Measurements from ENCODE around the gene CAMK4.
"Not testable (repeated sequence)": the region's sequence is repeated elsewhere in the genome, so short reads cannot be mapped to it uniquely, and the experiment has no call there.

CAMK4 gene

DNA sequence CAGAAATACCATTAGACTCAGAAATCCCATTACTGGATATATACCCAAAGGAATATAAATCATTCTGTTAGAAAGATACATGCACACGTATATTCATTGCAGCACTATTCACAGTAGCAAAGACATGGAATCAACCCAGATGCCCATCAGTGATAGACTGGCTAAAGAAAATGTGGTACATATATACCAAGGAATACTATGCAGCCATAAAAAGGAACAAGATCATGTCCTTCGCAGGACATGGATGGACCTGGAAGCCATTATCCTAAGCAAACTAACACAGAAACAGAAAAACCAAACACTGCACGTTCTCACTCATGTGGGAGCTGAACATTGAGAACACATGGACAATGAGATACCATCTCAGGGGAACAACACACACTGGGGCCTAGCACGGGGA lies 33.4 kb downstream of the CAMK4 start:
- DNase-seq (ENCODE audit: low spot score) = not testable (repeated sequence)

DNA sequence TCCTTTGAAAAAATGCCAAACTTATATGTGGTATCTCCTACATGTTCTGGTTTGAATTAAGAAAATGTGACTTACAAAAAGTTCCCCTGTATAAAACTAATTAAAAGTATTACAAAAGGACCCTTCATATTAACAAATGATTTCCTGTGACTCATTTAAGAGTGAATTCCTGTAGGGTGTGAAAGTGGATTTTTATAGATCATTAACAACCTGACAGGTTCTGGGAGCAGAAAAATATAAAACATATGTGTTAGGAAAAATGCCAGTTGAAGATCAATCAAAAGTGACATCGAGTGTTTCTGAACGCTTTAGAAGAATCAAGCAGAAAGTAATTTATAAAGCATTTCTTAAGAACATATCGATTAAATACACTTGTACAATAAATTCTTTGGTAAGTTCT lies 35.5 kb downstream of the CAMK4 start:
- no peak for DNase-seq (ENCODE audit: low spot score)

DNA sequence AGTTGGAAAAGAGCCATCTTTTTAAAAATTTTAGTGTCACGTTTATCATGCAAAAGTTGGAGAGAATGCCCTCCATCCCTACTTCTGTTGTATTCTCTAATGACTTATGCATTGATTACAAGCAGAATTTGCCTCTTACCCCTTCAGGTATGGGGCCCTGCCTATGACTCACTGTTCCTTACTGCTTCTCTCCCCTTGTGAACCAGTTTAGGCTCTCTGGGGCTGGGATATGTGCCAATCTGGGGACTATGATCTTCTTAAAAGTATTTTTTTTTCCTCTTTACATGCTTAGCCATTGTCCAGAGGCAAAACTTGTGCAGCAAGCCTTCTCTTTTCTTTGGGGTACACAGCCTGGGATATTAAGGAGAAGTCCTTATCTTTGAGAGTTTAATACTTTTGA lies 37.4 kb downstream of the CAMK4 start:
- no peak for DNase-seq (ENCODE audit: low spot score)

DNA sequence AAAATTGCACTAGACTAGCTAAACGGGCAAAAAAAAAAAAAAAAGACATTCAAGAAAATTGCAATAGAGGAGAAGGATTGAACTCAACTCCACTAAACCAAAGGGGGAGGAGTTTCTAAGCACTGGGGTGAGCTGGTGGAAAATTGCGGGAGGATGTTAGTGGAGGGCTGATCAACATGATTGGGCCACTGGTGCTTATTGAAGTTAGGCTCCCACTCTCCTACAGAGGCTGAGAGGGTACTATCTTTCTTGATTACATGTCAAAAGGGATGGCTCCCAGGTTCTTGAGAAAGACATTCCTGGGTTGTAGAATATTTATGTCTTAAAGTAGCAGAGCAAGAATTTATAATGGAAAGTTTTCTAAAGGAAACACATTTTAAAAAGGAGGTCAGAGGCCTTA lies 38.0 kb downstream of the CAMK4 start:
- DNase-seq (ENCODE audit: low spot score) = no peak

DNA sequence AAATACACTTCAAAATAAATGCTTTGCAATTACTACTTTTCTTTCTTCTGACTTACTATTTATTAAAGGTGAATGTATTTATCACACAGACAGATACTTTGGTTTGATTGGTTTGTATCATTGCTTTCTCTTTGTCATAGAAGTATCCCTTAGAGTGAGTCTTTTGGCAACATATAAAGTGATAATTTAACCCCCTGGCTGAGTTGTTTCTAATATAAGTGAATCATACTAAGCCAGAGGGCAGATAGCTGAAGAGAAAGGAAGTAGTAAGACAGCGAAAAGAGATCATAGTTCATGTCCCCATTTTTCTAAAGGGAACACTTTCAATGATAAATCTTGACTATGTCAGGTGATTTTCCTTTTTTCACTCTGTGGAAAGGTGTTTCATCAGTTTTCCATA lies 38.6 kb downstream of the CAMK4 start:
- no peak for DNase-seq (ENCODE audit: low spot score)

DNA sequence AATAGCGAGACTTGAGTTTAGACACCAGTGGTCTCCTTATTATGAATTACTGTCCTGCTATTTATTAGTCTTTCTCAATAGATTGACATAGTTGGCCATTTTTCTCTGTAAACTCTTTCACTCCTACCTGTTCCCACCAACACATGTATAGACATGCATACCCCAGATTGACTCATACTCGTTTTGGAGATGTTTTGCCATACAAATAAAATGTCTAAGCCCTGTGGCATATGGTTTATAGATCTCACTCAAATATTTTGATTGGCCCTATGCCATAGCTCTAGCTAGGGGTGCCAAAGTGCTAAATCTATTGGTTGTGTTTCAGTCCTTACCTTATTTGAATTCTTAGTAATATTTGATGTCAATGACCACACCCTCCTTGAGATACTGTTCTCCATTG lies 42.3 kb downstream of the CAMK4 start:
- no peak for DNase-seq (ENCODE audit: low spot score)

DNA sequence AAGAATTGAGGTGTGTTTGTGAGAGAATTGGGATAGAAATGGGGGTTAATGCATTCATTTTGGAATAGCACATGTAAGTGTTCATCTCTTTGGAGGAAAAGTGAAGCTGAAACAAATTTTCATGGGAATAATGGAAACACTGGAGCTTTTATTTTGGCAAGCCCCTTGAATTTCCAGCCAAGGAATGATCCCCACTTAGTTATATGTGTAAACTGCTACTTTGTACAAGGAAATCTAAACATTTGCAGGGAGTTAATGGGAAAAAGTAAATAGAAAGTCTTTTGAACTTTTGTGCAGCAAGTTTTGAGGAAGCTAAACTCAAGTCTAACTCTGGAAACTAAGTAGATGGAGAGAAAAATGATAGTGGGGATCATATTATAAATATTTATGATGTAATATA lies 44.1 kb downstream of the CAMK4 start:
- no peak for DNase-seq (ENCODE audit: low spot score)

DNA sequence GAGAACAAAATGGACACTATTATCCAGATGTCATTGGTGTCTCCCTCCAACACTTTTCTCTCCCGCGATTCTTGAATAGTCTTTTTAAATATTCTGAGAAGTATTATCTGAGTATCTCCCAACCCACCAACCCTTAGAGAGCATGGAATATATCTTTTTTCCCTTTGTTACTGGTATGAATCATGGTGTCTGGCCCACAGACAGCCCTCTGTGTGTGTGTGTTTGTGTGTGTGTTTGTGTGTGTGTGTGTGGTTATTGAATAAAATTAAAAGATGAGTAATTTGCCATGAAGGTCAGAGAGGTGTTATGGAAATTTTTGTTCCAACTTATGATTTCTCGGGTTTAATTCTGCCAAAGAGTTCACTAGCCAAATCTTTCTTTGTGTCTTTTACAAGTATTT lies 47.7 kb downstream of the CAMK4 start:
- no peak for DNase-seq (ENCODE audit: low spot score)

DNA sequence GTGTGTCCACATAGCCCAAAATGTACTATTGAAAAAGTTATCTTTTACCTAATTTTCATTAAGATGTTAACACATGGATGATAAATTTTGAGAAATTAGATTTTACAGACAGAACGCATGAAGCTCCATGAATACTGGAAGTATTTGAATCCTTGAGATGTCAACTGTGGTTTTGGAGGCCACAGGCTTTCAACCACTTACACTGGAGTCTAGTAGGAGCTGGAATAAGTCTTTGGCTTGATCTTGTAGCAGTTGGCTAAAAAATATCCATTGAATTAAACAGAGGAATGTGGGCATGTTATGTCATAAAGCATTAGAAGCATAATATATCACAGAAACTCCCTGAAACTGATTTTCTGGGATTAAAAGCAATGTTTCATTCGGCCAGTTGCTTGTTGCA lies 52.9 kb downstream of the CAMK4 start:
- DNase-seq (ENCODE audit: low spot score) = no peak

DNA sequence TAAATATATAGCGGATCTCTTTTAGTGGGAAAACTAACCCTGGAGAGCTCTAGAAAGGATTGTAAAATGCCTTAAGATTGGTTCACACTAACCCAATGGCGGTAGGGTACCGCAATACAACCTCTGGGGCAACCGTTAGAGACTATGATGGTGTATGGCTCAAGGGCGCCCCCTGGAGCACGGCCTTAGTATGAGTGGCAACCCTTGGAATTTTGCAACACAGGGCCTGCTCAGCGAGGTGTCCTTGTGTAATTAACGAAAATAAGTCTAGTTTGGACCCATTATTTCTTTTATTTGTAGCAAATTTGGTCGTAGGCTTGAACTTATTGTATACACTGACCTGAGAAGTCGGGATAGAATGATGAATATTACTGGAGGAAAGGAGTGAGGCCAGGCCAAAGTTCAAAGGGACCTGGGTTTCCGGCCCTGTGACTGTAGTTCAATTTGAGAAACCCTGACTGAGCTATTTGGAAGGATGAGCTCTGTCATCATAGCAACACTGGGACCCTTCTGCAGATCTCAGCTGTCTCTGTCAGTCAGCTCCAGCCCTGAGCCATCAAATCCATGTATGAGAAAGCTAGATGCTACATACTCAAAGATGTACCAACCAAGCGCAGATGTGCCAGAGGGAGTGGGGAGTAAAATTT lies 54.8 kb downstream of the CAMK4 start:
- DNase-seq (ENCODE audit: low spot score) = peak; percentile 57

DNA sequence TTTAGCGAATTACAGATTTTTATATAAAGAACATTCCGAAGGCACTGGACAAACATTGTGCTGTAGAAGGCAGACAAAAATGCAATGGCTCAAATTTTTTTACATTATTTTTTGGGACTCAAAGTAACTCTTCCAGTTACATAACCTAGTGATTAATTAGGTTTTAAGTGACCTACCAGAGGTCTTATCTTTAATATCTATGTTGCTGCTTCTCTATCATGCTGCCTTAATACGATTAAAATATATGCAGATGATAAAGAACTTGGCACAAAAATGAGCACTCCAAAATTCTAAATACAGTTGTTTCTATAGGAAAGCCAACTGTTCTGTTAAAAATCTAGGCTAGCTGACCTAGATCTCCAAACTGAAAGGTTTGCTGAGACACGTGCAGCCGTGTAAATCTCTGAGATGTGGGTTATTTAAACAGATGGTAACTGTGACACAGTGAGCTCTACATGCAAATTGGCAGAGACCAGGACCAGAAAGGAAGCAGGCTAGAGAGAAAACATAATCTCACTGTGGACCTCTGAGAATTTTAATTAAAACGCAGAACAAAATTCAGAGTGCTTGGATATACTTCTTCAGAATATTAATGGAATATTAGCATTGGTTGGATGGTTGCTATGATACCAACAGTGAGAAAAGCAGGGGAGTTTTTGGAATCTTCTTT lies 56.2 kb downstream of the CAMK4 start:
- no peak for DNase-seq (ENCODE audit: low spot score)

DNA sequence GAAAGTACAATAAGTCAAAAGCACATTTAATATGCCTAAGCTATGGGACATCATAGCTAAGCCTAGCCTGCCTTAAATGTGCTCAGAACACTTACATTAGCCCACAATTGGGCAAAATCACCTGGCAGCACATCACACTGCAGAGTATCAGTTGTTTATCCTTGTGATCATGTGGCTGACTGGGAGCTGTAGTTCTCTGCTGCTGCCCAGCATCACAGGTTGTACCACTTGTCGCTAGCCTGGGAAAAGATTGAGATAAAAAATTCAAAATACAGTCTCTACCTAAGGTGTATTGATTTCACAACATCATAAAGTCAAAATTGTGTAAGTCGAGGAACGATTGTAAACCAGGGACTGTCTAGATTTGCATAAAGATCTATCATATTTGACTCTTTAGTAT lies 58.6 kb downstream of the CAMK4 start:
- no peak for DNase-seq (ENCODE audit: low spot score)

DNA sequence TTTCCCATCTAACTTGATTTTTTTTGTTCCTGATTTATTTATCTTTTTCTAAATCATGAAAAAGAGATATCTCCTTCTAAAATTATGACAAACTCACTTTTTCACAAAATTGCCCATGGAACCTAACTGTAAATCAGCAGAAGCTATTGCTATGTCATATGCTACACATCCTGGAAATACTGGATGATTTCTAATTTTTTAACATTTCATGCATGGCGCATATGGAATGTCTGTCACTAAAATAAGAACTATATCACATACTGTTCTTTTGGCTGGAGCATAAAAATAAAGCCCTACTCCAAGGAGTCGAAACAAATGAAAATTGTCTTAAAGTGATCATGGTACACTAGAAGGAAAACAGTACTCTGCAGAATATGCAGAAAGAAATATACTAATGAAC lies 60.6 kb downstream of the CAMK4 start:
- no peak for DNase-seq (ENCODE audit: low spot score)

DNA sequence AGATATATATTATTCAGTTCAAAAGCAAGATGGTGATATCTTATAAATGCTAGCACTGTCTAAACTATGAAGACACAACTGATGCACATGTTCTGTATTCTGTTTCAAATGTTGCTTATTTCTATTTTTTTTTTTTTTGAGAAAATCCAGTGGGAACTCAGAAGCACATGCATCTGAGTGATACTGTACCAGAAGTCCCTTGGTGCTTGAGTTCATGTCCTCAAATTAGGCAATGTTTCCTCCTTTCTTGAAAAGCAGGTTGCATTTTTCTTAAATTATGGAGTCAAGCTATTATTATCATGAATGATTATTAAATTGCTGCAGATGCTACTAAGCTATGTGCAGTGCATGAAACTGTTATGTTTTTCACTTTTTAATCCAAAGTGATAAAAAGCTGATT lies 70.4 kb downstream of the CAMK4 start:
- DNase-seq (ENCODE audit: low spot score) = no peak

DNA sequence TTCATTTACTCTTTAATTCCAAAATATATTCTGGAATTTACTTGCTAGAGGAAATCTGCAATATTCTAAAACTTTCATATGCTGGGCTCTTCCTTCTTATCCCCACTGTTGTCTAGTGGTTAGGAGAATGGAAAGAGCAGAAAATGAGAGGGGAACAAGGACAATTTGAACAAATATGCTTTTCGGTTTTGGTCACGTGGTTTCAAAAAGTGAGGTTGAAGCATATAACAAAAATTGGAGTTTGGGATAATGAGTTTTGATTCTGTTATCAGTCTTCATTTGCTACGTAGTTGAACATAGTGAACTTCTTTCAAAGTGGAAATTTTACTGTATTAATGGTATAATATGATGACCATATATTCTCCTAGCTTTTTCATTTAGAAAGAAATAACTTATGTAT lies 71.5 kb downstream of the CAMK4 start:
- DNase-seq (ENCODE audit: low spot score) = no peak

DNA sequence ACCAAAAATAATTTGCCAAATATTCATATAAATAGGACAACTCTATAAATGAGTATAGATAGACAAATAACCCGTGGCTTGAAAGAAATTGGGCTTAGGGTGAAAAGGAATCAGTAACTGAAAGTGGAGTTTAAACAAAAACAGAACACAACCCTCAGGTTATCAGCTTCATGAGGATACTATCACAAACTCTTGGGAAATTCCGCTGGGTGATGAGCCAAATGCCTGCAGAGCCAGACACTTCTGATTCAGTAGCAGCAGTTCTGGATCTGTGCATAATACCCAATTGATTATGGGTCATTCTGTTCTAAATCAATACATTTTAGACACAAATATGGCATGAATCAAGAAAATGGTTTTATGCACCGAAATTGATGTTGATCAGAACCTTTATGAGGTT lies 72.4 kb downstream of the CAMK4 start:
- no peak for DNase-seq (ENCODE audit: low spot score)

DNA sequence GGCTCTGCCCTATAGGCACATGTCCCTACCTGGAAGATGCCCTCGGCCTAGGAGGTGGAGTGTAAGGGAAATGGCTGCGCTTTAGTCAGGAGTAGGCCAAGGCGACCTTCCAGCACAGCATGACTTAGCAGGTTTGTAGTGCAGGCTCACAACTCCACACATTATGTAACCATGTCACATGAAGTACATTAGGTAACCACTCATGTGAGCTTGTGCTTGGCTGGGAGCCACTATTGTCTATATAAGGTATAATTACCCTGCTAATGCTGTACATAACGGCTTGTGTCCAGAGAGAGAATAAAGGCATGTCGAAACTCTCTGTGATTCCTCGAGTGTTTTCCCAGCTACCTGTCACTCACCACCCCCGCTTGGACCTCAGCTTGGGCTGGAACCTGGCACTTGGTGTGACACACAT lies 74.9 kb downstream of the CAMK4 start:
- peak; percentile 1 for DNase-seq (ENCODE audit: low spot score)

DNA sequence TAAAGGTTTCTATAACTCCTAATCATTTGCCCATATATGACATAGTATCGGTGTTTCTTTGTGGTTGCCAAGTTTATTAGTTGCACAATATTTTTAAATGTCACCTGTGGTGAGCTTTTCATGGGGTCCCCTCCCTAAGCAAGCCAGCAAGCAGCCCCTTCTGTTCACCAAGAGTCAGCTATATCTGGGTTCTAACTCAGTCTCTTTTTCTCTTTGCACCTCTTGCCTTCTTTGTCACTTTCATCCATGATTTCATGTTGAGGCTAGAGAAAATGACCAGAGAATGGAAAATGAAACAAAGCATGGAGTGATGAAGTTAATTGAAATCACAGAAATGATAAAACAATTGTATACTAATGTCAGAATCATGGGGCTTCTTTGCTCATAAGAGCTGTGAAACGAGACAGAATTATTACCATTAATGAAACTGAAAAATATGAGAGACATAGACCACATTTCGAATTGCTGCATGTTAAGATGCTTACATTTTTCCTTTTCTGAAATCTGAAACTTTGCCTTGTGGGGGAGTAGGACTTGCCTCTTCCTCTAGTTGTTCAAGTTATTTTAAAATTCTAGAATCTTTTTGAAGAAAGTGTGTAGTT lies 75.7 kb downstream of the CAMK4 start:
- no peak for DNase-seq (ENCODE audit: low spot score)

DNA sequence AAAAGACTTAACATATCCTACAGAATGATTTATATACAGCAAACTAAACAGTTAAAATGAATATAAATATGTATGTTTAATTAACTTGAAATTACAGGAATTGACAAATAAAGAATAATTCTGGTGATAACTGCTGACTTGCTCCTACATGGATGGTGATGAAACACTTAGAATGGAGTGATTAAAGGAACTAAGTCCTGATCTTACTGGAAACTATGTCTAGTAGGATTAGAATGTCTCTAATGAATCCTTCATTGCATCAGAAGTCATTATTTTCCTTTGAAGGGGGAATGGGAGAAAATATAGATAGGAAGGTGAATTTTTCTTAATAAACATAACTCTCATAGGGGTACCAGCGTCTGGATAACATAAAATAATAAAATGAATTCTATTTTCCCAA lies 77.1 kb downstream of the CAMK4 start:
- DNase-seq (ENCODE audit: low spot score) = no peak

DNA sequence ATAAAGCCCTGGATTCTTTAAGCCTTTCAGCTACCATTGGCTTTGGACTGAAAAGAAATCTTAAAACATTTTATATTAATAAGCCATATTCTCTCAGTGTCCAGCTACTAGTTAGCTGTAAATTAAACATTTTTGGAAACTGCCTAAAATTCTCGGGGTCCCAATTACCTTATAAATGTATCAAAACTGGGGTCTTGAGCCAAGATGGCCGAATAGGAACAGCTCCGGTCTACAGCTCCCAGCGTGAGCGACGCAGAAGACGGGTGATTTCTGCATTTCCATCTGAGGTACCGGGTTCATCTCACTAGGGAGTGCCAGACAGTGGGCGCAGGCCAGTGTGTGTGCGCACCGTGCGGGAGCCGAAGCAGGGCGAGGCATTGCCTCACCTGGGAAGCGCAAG lies 77.9 kb downstream of the CAMK4 start:
- not testable (repeated sequence) for DNase-seq (ENCODE audit: low spot score)

DNA sequence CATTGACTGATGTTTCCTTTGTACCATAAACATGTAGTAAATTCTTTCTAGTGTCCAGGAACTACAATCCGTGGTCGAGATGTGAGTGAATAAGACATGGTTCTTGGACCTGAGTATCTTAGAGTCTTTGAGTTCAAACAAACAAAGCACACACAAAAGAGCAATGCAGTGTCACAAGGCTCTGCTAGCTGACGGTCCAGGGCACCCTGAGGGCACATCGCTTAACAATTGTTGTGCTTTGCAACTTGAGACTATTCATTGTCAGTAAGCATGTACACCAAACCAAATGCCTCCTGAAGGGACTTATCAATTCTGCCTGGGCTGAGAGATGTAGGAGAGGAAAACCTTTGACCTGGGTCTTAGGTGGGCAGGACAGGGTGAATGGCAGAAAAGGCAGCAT lies 84.8 kb downstream of the CAMK4 start:
- no peak for DNase-seq (ENCODE audit: low spot score)

DNA sequence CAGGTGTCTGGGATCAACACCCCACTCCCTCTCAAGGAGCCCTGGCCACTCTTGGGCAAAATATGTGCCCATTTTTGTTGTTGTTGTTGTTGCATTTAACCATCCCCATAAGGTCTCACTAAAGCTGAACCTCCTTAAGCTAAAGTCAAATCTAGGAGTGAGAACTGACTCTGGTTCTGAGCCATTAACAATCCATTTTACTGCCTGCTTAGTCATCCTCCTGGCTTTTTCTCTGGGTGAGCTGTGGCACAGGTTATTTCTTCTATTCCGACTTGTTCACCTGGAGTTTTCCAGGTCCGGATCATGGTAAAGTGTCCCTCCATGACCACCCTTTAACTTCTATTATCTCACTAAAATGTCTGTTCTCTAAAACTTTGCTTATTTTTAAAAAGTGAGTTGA lies 85.2 kb downstream of the CAMK4 start:
- DNase-seq (ENCODE audit: low spot score) = no peak

DNA sequence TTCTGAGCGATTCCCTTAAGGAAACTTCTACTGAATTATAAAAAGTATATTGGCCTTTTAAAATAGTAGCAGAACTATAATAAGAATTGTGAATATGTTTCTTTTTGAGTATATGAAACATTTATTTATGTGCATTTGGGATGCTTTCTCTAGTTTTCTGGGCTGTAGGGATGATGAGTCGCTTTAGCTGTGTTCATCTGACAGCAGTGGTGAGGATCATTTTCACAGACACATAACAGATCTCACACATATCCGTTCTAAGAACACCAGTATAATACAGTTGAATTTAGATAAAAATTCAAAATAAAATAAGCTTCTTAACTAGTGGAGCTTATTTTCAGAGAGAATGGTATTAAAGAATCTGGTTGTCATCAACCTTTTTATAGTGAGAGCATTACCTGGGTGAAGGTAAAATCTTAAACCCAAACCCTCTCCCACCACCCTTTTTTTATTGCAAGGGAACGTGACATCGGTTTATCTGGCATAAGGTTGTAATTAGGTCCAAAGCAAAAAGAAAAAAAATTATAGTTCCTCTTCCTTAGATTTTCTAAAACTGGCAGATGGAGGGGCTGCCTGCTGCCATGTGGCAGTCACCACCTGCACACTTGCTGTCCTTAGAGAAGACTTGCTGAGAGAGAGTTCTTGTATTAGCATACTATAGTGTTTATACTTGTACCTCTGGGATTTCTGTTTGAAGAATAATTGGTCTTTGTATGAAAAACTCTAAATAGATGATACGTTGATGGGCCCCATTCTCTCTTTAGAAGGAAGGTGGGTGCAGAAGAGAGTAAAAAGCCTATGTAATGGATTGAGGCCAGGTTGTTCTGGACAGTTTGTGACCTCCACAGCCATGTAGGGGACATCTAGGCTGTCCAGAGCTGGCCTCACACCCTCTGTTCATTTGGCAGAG lies 86.8 kb downstream of the CAMK4 start:
- DNase-seq (ENCODE audit: low spot score) = no peak

Measured in RKO (cell line).